ENCODE data around the gene CLEC18A. TPM values are rescaled to one million over a fixed set of nuclear protein-coding genes. Genes with fewer than 3 reads are reported as not detected.
"Not testable (repeated sequence)": the region's sequence is repeated elsewhere in the genome, so short reads cannot be mapped to it uniquely, and the experiment has no call there.

The CLEC18A gene
- 0.44 TPM for total RNA-seq
- 1 to 10 TPM in 1 of 8 donors, under 1 TPM in 6, not detected in 1; 0.29 to 1.1 (median 0.58) TPM for polyA plus RNA-seq (ENCODE audit: insufficient read depth in 1 of 8, insufficient read length in 8 of 8, low replicate concordance in 1 of 8)
- long read RNA-seq, donor 1 = 0 reads
- long read RNA-seq, donor 2 = 0 reads
- long read RNA-seq, donor 3 = 0 reads
- long read RNA-seq, donor 4 = 0 reads
- long read RNA-seq, donor 5 = 0 reads
- long read RNA-seq, donor 6 = 0 reads
- long read RNA-seq, donor 7 = 0 reads
- long read RNA-seq, donor 8 = 0 reads
- long read RNA-seq, donor 9 = 0 reads
- long read RNA-seq, donor 10 = 0 reads
- long read RNA-seq, donor 11 = 0 reads

- not testable (repeated sequence) for H3K36me3 ChIP-seq (ENCODE audit: control insufficient read depth, insufficient read depth, low read length); H3K27me3 ChIP-seq (ENCODE audit: control insufficient read depth, insufficient read depth, low read length); H3K27ac ChIP-seq (ENCODE audit: low read length); DNase-seq; H3K9me3 ChIP-seq (replicated peaks; ENCODE audit: control insufficient read depth, low read depth, low read length); H3K4me1 ChIP-seq (ENCODE audit: control insufficient read depth, insufficient read depth, low read length); H3K4me3 ChIP-seq (ENCODE audit: low read length)
- WGBS (ENCODE audit: insufficient coverage) = no CpG with 5 or more reads among the region's 26 CpGs
Measured at GRCh38 chr16:69951017-69951671, at the start of gene CLEC18A. TSS of gene CLEC18A (plus strand) at chr16:69951334. CDS start at chr16:69951367, 33 bp downstream.

DNA sequence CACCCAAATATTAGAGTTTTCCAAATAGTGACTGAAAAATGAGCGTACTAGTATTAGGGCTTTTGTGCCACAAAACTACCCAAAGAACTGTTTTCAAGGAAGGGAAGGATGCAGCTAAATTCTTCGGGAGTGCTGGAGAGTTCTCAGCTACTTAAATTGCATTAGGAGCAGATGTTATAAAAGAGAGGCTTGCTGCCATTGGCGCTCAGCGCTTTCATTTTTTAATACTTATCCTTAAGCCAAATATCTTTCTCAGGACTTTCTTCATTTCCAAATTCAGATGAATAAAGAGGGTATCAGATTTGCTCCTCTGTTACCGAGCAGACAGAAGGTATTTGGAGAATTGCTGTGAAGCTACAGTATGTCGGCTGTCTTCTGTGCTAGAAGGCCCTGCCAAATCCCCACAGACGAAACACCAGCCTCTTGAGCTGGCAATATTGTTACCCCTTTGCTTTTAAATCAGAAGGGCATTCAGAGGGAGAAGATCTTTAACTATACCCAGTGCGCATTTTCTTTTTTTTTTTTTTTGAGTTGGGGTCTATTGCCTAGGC lies 47.2 kb upstream of the CLEC18A start:
- Histone ChIP-seq H3K4me1 (ENCODE audit: control insufficient read depth, insufficient read depth, low read length) (peaks cover 3% of the 10 kb centered on the region), H3K36me3 (ENCODE audit: control insufficient read depth, insufficient read depth, low read length) (peaks cover 3% of the 10 kb centered on the region), H3K27me3 (ENCODE audit: control insufficient read depth, insufficient read depth, low read length) (no peaks in the 10 kb centered on the region), H3K4me3 (ENCODE audit: low read length) (no peak overlapping the region), H3K27ac (ENCODE audit: low read length) (no peak overlapping the region), H3K9me3 (replicated peaks; ENCODE audit: control insufficient read depth, low read depth, low read length) (no peaks in the 10 kb centered on the region)
- WGBS (ENCODE audit: insufficient coverage) = no CpG with 5 or more reads among the region's 8 CpGs
- peak; percentile 85 for DNase-seq

- WGBS (ENCODE audit: insufficient coverage) = 100% methylated on average over 1 of the region's 9 CpGs
- H3K4me1 ChIP-seq (ENCODE audit: control insufficient read depth, insufficient read depth, low read length) = peaks cover 3% of the 10 kb centered on the region
- no peaks in the 10 kb centered on the region for H3K9me3 ChIP-seq (replicated peaks; ENCODE audit: control insufficient read depth, low read depth, low read length)
- peaks cover 5% of the 10 kb centered on the region for H3K36me3 ChIP-seq (ENCODE audit: control insufficient read depth, insufficient read depth, low read length)
- H3K27ac ChIP-seq (ENCODE audit: low read length) = no peak overlapping the region
- H3K4me3 ChIP-seq (ENCODE audit: low read length) = no peak overlapping the region
- H3K27me3 ChIP-seq (ENCODE audit: control insufficient read depth, insufficient read depth, low read length) = no peaks in the 10 kb centered on the region
- no peak for DNase-seq
Measured at GRCh38 chr16:69904495-69905170, 46.5 kb upstream of the CLEC18A start.

- H3K36me3 ChIP-seq (ENCODE audit: control insufficient read depth, insufficient read depth, low read length) = peaks cover 5% of the 10 kb centered on the region
Measured at GRCh38 chr16:69905171-69905555, 46.0 kb upstream of the CLEC18A start.

GRCh38 chr16:69906838-69907401 lies 44.2 kb upstream of the CLEC18A start:
- no CpG with 5 or more reads among the region's 6 CpGs for WGBS (ENCODE audit: insufficient coverage)
- DNase-seq = peak; percentile 48

More at GRCh38 chr16:69905171-69905555, 46.0 kb upstream of the CLEC18A start:
- no peak overlapping the region for H3K4me3 ChIP-seq (ENCODE audit: low read length)
- H3K4me1 ChIP-seq (ENCODE audit: control insufficient read depth, insufficient read depth, low read length) = peaks cover 3% of the 10 kb centered on the region
- WGBS (ENCODE audit: insufficient coverage) = no CpG with 5 or more reads among the region's 2 CpGs
- no peak for DNase-seq
- H3K27me3 ChIP-seq (ENCODE audit: control insufficient read depth, insufficient read depth, low read length) = no peaks in the 10 kb centered on the region
- no peaks in the 10 kb centered on the region for H3K9me3 ChIP-seq (replicated peaks; ENCODE audit: control insufficient read depth, low read depth, low read length)
- no peak overlapping the region for H3K27ac ChIP-seq (ENCODE audit: low read length)

DNA sequence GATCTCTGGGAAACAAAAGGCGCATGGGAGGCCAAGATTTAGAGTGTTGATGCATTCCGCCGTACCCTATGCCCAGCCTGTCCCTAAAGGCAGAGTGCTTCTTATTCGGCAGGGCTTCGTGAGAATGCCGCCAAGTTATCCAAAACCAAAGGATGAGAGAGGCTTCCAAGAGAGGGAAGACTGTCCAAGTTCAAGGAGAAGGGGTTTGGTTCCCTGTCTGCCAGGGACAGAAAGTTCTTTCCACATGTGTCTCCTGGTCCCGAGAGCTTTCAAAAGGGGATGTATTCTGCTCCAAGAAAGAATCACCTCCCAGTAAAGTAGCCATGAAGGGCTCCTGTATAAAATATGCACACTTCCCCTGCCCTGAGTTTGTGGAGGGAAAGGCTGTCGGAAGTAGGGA lies 42.1 kb upstream of the CLEC18A start:
- Histone ChIP-seq H3K27ac (ENCODE audit: low read length) (no peak overlapping the region), H3K4me1 (ENCODE audit: control insufficient read depth, insufficient read depth, low read length) (peaks cover 3% of the 10 kb centered on the region), H3K27me3 (ENCODE audit: control insufficient read depth, insufficient read depth, low read length) (no peaks in the 10 kb centered on the region), H3K36me3 (ENCODE audit: control insufficient read depth, insufficient read depth, low read length) (peaks cover 5% of the 10 kb centered on the region), H3K4me3 (ENCODE audit: low read length) (no peak overlapping the region), H3K9me3 (replicated peaks; ENCODE audit: control insufficient read depth, low read depth, low read length) (no peaks in the 10 kb centered on the region)
- 88% methylated on average over 5 of the region's 8 CpGs for WGBS (ENCODE audit: insufficient coverage)
- no peak for DNase-seq

More at GRCh38 chr16:69906838-69907401, 44.2 kb upstream of the CLEC18A start:
- no peak overlapping the region for H3K27ac ChIP-seq (ENCODE audit: low read length)
- no peak overlapping the region for H3K4me3 ChIP-seq (ENCODE audit: low read length)
- H3K9me3 ChIP-seq (replicated peaks; ENCODE audit: control insufficient read depth, low read depth, low read length) = no peaks in the 10 kb centered on the region
- H3K36me3 ChIP-seq (ENCODE audit: control insufficient read depth, insufficient read depth, low read length) = peaks cover 5% of the 10 kb centered on the region
- H3K27me3 ChIP-seq (ENCODE audit: control insufficient read depth, insufficient read depth, low read length) = no peaks in the 10 kb centered on the region
- H3K4me1 ChIP-seq (ENCODE audit: control insufficient read depth, insufficient read depth, low read length) = peaks cover 3% of the 10 kb centered on the region

DNA sequence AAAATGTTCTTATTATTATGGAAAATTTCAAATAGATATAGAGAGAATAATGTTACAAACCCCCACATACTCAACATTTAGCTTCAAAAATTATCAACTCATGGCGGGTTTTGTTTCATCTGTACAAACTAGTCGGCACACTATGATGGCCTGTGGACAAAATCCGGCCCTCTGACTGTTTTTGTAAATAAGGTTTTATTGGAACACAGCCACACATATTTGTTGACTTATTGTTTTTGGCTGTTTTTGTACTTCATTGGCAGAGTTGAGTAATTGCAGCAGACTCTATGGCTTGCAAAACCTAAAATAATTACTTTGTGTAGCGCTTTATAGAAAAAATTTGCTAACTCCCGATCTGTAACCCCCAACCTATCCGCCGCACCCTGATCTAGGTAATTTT lies 41.4 kb upstream of the CLEC18A start:
- no peak overlapping the region for H3K4me3 ChIP-seq (ENCODE audit: low read length)
- 100% methylated on average over 4 of the region's 7 CpGs for WGBS (ENCODE audit: insufficient coverage)
- H3K36me3 ChIP-seq (ENCODE audit: control insufficient read depth, insufficient read depth, low read length) = peaks cover 5% of the 10 kb centered on the region
- no peaks in the 10 kb centered on the region for H3K9me3 ChIP-seq (replicated peaks; ENCODE audit: control insufficient read depth, low read depth, low read length)
- no peaks in the 10 kb centered on the region for H3K27me3 ChIP-seq (ENCODE audit: control insufficient read depth, insufficient read depth, low read length)
- peaks cover 2% of the 10 kb centered on the region for H3K4me1 ChIP-seq (ENCODE audit: control insufficient read depth, insufficient read depth, low read length)
- DNase-seq = no peak
- H3K27ac ChIP-seq (ENCODE audit: low read length) = no peak overlapping the region

GRCh38 chr16:69910964-69911363 lies 40.2 kb upstream of the CLEC18A start:
- WGBS (ENCODE audit: insufficient coverage) = 29% methylated on average over 2 of the region's 3 CpGs
- peaks cover 5% of the 10 kb centered on the region for H3K36me3 ChIP-seq (ENCODE audit: control insufficient read depth, insufficient read depth, low read length)
- no peaks in the 10 kb centered on the region for H3K27me3 ChIP-seq (ENCODE audit: control insufficient read depth, insufficient read depth, low read length)
- H3K9me3 ChIP-seq (replicated peaks; ENCODE audit: control insufficient read depth, low read depth, low read length) = no peaks in the 10 kb centered on the region
- H3K4me3 ChIP-seq (ENCODE audit: low read length) = no peak overlapping the region
- no peak overlapping the region for H3K27ac ChIP-seq (ENCODE audit: low read length)
- H3K4me1 ChIP-seq (ENCODE audit: control insufficient read depth, insufficient read depth, low read length) = no peaks in the 10 kb centered on the region
- no peak for DNase-seq

DNA sequence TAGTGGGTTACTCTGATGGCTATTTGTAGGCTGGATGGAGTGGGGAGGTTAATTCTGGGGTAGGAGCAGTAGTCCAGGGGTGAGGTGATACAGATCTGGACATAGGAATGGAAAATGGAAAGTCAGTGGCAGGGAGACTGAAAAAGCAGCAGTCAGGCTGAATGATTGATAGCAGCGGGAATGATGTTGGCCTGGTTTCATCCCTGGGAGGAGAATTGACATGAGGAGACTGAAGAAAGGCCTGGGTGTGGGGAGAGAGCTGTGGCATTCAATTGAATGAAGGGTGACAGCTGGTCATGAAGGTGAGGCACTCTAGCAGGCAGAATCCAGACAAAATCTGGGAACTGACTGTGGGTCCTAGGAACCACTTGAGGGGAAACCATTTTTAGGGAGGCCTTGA lies 34.7 kb upstream of the CLEC18A start:
- Histone ChIP-seq H3K36me3 (ENCODE audit: control insufficient read depth, insufficient read depth, low read length) (no peaks in the 10 kb centered on the region), H3K4me3 (ENCODE audit: low read length) (no peak overlapping the region), H3K9me3 (replicated peaks; ENCODE audit: control insufficient read depth, low read depth, low read length) (no peaks in the 10 kb centered on the region), H3K4me1 (ENCODE audit: control insufficient read depth, insufficient read depth, low read length) (peaks cover 17% of the 10 kb centered on the region), H3K27ac (ENCODE audit: low read length) (peak overlapping the region; percentile 7), H3K27me3 (ENCODE audit: control insufficient read depth, insufficient read depth, low read length) (no peaks in the 10 kb centered on the region)
- DNase-seq = no peak
- WGBS (ENCODE audit: insufficient coverage) = 100% methylated on average over 1 of the region's 1 CpG

DNA sequence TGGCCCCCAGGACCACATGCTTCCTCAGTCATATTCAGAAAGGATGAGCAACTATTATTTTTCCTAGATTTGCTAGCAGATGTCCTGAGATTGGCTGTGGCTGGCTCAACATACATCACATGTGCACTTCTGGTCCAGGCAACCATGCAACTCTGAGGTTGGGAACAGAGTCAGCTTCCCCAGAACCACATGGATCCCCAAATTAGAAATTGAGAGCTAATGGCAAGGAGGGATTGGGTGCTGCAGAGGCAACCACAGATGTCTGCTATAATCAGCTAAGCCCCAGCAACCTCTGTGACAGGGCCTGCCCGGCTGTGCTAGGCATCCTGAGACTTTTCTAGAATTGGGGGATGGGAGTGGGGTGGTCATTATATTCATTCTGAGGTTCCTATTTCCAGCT lies 33.8 kb upstream of the CLEC18A start:
- Histone ChIP-seq H3K4me1 (ENCODE audit: control insufficient read depth, insufficient read depth, low read length) (peaks cover 18% of the 10 kb centered on the region), H3K27me3 (ENCODE audit: control insufficient read depth, insufficient read depth, low read length) (no peaks in the 10 kb centered on the region), H3K36me3 (ENCODE audit: control insufficient read depth, insufficient read depth, low read length) (no peaks in the 10 kb centered on the region), H3K4me3 (ENCODE audit: low read length) (no peak overlapping the region), H3K9me3 (replicated peaks; ENCODE audit: control insufficient read depth, low read depth, low read length) (no peaks in the 10 kb centered on the region), H3K27ac (ENCODE audit: low read length) (no peak overlapping the region)
- no peak for DNase-seq
- WGBS (ENCODE audit: insufficient coverage) = no CpG with 5 or more reads among the region's 1 CpG

Measured in muscle of leg (tissue), 16 donors.